Testis (tissue), 3 donors: Measurements from ENCODE around the gene CHCHD5. TPM values are rescaled to one million over a fixed set of nuclear protein-coding genes. Genes with fewer than 3 reads are reported as not detected.

Experiments
- DNase-seq: peaks from one replicate; pipeline ENCODE4 v3.0.0-alpha.2; 2019
- H3K27ac ChIP-seq, 2 donors: fragments of 200-600 bp; sonication (generic); one replicate each; pipeline ENCODE4 v1.5.1; 2019
- H3K27me3 ChIP-seq: fragments of 200-600 bp; sonication (generic); one replicate; pipeline ENCODE4 v1.5.1; 2019
- H3K36me3 ChIP-seq: fragments of 200-600 bp; sonication (generic); one replicate; pipeline ENCODE4 v1.5.1; 2017; ENCODE audit warnings: low read depth; ENCODE audit errors: missing control alignments
- H3K4me1 ChIP-seq: fragments of 200-600 bp; sonication (generic); one replicate; pipeline ENCODE4 v1.5.1; 2019
- H3K4me3 ChIP-seq, 2 donors: fragments of 200-600 bp; sonication (generic); one replicate each; pipeline ENCODE4 v1.5.1; 2017 to 2019
- H3K9me3 ChIP-seq: fragments of 200-600 bp; sonication (generic); one replicate; pipeline ENCODE4 v1.5.1; 2017
- POLR2A ChIP-seq: fragments of 450-650 bp; IDR thresholded peaks from one replicate; pipeline ENCODE4 v1.6.1; 2017; ENCODE audit warnings: antibody characterized with exemption, mild to moderate bottlenecking, moderate library complexity
- WGBS, 2 donors: methylation state at CpG; one replicate each; pipeline ENCODE4 v1.1.5; 2018; 5-methylcytosine and 5-hydroxymethylcytosine counted together
- intact Hi-C: fragments of 100-400 bp; cut with DNase I; formaldehyde crosslinking; loops from one replicate; pipeline ENCODE4 v1.15.1; 2023; ENCODE audit warnings: low total_unique reads
- polyA plus RNA-seq: library from polyadenylated mRNA; stranded (reverse); fragments of 350-450 nt; fragmentation: Illumina TruSeq; extraction: RNeasy Lipid Tissue Mini Kit (QIAGEN cat#74804); gene quantifications from one replicate; pipeline ENCODE4 v1.2.3, GENCODE V29; 2014; ENCODE audit warnings: low read depth, low replicate concordance; ENCODE audit not compliant: insufficient read depth
- total RNA-seq, 2 donors: library from RNA; depleted of rRNA; stranded (reverse); fragments of >200 nt; gene quantifications; one replicate each; pipeline ENCODE4 v1.2.3, GENCODE V29; 2016
- TF ChIP-seq, protein P1 (sequence below), 3 experiments: fragments of 450-650 bp in 2 of 3; fragments of 200-600 bp in 1 of 3; sonication (generic) in 1 of 3; IDR thresholded peaks; one replicate each; pipeline ENCODE4 v1.5.1; 2016 to 2019; ENCODE audit warnings: antibody characterized with exemption in 3 of 3, mild to moderate bottlenecking in 2 of 3, moderate library complexity in 1 of 3

CHCHD5 gene
- total and polyA plus RNA-seq, 3 donors from 2014 or later, result 49.0 to 98.9 (median 51.3) TPM

DNA sequence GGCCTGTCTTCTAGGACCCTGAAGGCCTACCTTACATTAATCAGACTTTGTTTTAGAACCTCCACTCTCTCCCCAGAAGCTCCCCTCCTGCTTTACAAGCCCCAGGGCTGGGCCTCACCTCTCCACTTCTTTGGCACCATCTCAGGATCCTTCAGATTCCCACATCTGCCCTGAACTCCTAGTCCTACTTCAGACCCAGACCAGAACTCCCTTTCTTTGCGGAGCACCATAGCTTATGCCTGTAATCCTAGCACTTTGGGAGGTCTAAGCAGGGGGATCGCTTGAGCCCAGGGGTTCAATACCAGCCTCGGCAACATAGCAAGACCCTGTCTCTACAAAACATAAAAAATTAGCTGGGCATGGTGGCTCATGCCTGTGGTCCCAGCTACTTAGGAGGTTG, 991 bp downstream of the CHCHD5 start:
- 78 to 91% methylated on average over 3 of the region's 3 CpGs for WGBS, 2 donors
- TF ChIP-seq POLR2A, result no peak
- TF ChIP-seq, protein P1, sequence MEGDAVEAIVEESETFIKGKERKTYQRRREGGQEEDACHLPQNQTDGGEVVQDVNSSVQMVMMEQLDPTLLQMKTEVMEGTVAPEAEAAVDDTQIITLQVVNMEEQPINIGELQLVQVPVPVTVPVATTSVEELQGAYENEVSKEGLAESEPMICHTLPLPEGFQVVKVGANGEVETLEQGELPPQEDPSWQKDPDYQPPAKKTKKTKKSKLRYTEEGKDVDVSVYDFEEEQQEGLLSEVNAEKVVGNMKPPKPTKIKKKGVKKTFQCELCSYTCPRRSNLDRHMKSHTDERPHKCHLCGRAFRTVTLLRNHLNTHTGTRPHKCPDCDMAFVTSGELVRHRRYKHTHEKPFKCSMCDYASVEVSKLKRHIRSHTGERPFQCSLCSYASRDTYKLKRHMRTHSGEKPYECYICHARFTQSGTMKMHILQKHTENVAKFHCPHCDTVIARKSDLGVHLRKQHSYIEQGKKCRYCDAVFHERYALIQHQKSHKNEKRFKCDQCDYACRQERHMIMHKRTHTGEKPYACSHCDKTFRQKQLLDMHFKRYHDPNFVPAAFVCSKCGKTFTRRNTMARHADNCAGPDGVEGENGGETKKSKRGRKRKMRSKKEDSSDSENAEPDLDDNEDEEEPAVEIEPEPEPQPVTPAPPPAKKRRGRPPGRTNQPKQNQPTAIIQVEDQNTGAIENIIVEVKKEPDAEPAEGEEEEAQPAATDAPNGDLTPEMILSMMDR (IDR thresholded peaks at IDR 0.05), result no peak
- H3K4me3 ChIP-seq, result peak overlapping the region in 1 of 2 donors; percentile 78
- H3K36me3 ChIP-seq, result no peaks in the 10 kb centered on the region
- peaks cover 14% of the 10 kb centered on the region for H3K4me1 ChIP-seq
- DNase-seq, result no peak
- intact Hi-C loops, result no loop called here
- no peaks in the 10 kb centered on the region for H3K9me3 ChIP-seq
- no peaks in the 10 kb centered on the region for H3K27me3 ChIP-seq
- peak overlapping the region; percentile 95 to 96 for H3K27ac ChIP-seq

DNA sequence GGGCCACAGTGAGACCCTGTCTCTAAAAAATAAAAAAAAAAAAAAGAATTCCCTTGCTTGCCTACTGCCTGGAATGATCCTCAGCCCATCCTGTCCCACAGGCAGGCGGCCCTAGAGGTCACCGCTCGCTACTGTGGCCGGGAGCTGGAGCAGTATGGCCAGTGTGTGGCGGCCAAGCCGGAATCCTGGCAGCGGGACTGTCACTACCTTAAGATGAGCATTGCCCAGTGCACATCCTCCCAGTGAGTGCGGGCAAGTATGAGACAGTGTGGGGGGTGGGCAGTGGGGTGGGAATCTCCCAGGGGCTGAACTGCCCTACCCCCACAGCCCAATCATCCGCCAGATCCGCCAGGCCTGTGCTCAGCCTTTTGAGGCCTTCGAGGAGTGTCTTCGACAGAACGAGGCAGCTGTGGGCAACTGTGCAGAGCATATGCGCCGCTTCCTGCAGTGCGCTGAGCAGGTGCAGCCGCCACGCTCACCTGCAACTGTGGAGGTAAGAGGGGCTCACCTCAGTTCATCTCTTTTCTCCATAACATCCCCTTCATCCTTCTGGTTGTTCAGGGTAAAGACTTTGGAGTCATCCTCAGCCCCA, 1.6 kb downstream of the CHCHD5 start:
- intact Hi-C loops, result no loop called here
- H3K36me3 ChIP-seq, result no peaks in the 10 kb centered on the region
- TF ChIP-seq, protein P1 (IDR thresholded peaks at IDR 0.05), result no peak
- TF ChIP-seq POLR2A, result no peak

DNA sequence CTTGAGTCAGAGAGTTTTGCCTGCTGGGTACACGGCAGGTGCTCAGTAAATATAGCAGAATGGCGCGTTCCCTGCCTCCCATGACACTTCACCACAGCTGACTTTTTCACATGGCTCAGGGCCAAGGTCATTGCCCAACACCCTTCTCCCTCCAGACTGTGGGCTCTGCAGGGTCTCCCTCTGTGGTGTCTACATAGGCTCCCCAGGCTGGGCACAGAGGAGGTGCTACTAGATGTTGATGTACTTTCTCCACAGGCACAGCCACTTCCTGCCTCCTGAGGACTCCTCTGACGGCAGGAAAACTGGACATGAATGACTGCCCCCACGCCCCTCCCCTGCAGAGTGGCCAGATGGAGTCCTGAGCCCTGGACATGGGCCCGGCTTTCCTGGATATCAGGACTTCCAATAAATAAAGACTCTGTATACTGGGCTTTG, 4.2 kb downstream of the CHCHD5 start:
- no peak for TF ChIP-seq POLR2A
- TF ChIP-seq, protein P1 (IDR thresholded peaks at IDR 0.05), result no peak
- H3K27me3 ChIP-seq, result no peaks in the 10 kb centered on the region
- intact Hi-C loops, result no loop called here
- H3K9me3 ChIP-seq, result no peaks in the 10 kb centered on the region
- no peak overlapping the region for H3K27ac ChIP-seq
- peaks cover 9% of the 10 kb centered on the region for H3K4me1 ChIP-seq
- H3K36me3 ChIP-seq, result no peaks in the 10 kb centered on the region
- H3K4me3 ChIP-seq, result no peak overlapping the region
- WGBS, 2 donors, result 59 to 69% methylated on average over 6 of the region's 6 CpGs
- peak; percentile 27 for DNase-seq

More for the DNA sequence above, 1.6 kb downstream of the CHCHD5 start:
- no peak overlapping the region for H3K27ac ChIP-seq
- H3K9me3 ChIP-seq, result no peaks in the 10 kb centered on the region
- DNase-seq, result no peak
- no peaks in the 10 kb centered on the region for H3K27me3 ChIP-seq
- peaks cover 14% of the 10 kb centered on the region for H3K4me1 ChIP-seq
- H3K4me3 ChIP-seq, result no peak overlapping the region
- 95 to 100% methylated on average over 9 to 18 of the region's 18 CpGs for WGBS, 2 donors

DNA sequence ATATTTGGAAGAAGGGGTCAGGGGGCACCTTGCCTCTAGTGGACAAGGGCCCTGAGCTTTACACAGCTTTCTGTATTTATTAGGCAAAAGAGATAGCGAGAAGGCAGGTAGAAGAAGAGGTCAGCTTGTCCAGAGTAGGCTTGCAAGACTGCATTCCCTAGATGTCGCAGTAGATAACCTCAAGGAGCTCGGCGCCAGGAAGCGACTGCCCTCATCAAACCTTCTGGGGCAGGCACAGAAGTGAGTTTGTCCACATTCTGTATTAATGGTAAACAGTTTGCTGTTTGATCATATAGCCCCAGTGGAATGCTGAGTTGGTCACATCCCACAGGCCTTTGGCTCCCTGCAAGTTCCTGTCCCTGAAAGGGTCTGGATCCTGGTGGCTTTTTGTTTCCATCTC, 7.0 kb downstream of the CHCHD5 start:
- TF ChIP-seq, protein P1 (IDR thresholded peaks at IDR 0.05), result no peak
- TF ChIP-seq POLR2A, result no peak
- no peaks in the 10 kb centered on the region for H3K27me3 ChIP-seq
- intact Hi-C loops, result no loop called here
- 81 to 85% methylated on average over 5 of the region's 5 CpGs for WGBS, 2 donors
- H3K9me3 ChIP-seq, result no peaks in the 10 kb centered on the region
- no peak overlapping the region for H3K27ac ChIP-seq
- no peaks in the 10 kb centered on the region for H3K36me3 ChIP-seq
- DNase-seq, result no peak
- no peak overlapping the region for H3K4me3 ChIP-seq
- H3K4me1 ChIP-seq, result no peaks in the 10 kb centered on the region

DNA sequence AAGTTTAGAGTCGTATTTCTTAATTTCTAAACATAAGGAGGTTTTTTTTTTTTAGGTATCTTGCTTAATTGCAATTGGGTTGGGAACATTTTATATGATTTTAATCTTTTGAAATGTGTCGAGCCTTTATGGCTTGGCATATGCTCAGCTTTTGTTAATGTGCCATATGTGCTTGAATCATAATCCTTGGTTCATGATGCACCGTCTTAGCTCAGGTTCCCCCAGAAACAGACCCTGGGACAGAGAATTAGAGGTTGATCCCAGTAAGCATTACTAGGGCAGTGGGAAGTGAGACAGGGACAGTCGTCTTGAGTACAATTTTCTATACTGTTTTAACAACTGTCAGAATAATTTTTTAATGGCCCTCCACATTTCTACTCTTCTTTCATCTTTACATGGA, 9.3 kb downstream of the CHCHD5 start:
- H3K27ac ChIP-seq, result no peak overlapping the region
- no peak for DNase-seq
- TF ChIP-seq POLR2A, result no peak
- TF ChIP-seq, protein P1 (IDR thresholded peaks at IDR 0.05), result no peak
- 88 to 95% methylated on average over 4 of the region's 4 CpGs for WGBS, 2 donors
- H3K4me1 ChIP-seq, result no peaks in the 10 kb centered on the region
- no peak overlapping the region for H3K4me3 ChIP-seq
- no peaks in the 10 kb centered on the region for H3K27me3 ChIP-seq
- H3K9me3 ChIP-seq, result no peaks in the 10 kb centered on the region
- H3K36me3 ChIP-seq, result no peaks in the 10 kb centered on the region
- intact Hi-C loops, result no loop called here
